Measurements from ENCODE around the gene ALK.

ALK gene

DNA sequence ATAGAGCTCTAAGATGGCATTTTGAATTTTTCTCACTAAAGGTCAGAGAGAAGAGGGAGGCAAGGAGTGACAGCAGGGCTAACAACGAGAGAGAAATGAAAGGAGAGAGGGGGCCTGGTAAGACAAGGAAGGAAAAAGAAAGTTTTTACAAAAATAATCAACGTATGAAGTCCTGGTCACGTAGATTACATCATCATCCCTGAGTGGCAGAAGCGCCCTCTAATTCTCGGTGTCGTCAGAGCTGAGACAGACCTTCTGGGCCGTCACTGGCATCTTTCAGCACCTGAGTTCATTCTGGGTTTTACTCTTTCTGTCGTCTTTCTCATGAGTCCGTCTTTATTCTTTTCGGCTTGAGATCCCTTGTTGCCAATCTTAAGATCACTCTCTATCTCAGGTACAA, 329.8 kb downstream of the ALK start:
- DNase-seq (ENCODE audit: low spot score), result no peak
- TF ChIP-seq, protein P1, sequence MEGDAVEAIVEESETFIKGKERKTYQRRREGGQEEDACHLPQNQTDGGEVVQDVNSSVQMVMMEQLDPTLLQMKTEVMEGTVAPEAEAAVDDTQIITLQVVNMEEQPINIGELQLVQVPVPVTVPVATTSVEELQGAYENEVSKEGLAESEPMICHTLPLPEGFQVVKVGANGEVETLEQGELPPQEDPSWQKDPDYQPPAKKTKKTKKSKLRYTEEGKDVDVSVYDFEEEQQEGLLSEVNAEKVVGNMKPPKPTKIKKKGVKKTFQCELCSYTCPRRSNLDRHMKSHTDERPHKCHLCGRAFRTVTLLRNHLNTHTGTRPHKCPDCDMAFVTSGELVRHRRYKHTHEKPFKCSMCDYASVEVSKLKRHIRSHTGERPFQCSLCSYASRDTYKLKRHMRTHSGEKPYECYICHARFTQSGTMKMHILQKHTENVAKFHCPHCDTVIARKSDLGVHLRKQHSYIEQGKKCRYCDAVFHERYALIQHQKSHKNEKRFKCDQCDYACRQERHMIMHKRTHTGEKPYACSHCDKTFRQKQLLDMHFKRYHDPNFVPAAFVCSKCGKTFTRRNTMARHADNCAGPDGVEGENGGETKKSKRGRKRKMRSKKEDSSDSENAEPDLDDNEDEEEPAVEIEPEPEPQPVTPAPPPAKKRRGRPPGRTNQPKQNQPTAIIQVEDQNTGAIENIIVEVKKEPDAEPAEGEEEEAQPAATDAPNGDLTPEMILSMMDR (IDR thresholded peaks at IDR 0.05; ENCODE audit: extremely low read depth, missing control alignments), result no peak

GRCh38 chr2:29590211-29590610, 331.2 kb downstream of the ALK start:
- no peak for DNase-seq (ENCODE audit: low spot score)

DNA sequence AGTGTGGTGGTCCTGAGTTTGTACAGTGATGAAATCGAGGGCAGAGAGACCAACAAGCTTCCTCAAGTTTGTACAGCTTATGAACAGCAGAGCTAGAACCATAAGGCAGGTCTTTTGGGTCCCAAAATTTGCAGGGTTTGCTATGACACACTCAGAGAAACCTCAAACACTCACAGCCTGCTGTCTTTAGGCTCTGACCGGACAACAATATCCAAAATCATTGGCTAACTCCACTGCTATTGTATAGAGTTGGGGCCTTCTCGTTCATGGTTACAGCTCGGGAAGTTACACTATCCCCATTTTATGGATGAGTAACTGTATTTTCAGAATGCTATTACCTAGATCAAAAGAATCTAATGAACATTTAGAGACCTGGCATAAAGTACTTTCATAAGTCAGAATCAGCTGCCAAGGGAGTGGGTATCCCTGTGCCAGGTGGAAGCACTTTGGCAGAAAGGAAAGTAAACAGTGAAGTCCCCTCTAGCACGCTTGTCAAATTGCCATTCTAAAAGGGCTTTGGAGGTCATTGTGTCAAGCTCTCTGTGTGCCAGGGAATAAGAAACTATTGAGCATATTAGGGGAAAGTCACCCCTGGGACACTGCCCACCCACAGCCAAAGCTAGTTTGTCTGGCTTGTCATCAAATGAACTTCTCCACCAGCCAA, 331.8 kb downstream of the ALK start:
- DNase-seq (ENCODE audit: low spot score), result no peak
- TF ChIP-seq, protein P1 (IDR thresholded peaks at IDR 0.05; ENCODE audit: extremely low read depth, missing control alignments), result no peak

More at GRCh38 chr2:29590211-29590610, 331.2 kb downstream of the ALK start:
- TF ChIP-seq, protein P1 (IDR thresholded peaks at IDR 0.05; ENCODE audit: extremely low read depth, missing control alignments), result no peak

GRCh38 chr2:29587402-29588190, 333.8 kb downstream of the ALK start:
- no peak for DNase-seq (ENCODE audit: low spot score)
- TF ChIP-seq, protein P1 (IDR thresholded peaks at IDR 0.05; ENCODE audit: extremely low read depth, missing control alignments), result no peak

- DNase-seq (ENCODE audit: low spot score), result no peak
- TF ChIP-seq, protein P1 (IDR thresholded peaks at IDR 0.05; ENCODE audit: extremely low read depth, missing control alignments), result no peak
These were observed 334.5 kb downstream of the ALK start for GRCh38 chr2:29586919-29587318.

GRCh38 chr2:29583548-29584156, 337.7 kb downstream of the ALK start:
- DNase-seq (ENCODE audit: low spot score), result no peak
- TF ChIP-seq, protein P1 (IDR thresholded peaks at IDR 0.05; ENCODE audit: extremely low read depth, missing control alignments), result no peak

DNA sequence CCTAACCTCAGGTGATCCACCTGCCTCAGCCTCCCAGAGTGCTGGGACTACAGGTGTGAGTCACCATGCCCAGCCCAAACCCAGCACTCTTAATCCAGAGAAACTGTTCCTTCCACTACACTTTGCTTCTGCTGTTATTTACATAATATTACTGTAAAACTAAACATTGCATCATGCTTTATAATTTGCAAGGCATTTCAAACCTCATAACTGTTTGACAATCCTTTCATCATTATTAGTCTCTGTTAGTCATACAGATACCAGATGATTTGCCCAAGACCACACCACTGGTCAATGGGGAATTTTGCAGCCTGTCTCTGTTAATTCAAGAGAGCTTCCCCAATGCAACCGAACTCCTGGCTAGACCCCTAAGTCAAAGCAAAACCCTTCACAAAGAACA, 338.3 kb downstream of the ALK start:
- TF ChIP-seq, protein P1 (IDR thresholded peaks at IDR 0.05; ENCODE audit: extremely low read depth, missing control alignments), result no peak
- DNase-seq (ENCODE audit: low spot score), result no peak

Measured in GM20000 (cell line).